HCT116 (cell line): ENCODE results near the gene HIVEP3. TPM values are rescaled to one million over a fixed set of nuclear protein-coding genes. Genes with fewer than 3 reads are reported as not detected.
A peak's percentile ranks its signal among the peaks of the same experiment; 100 is the strongest.

Experiments used
- ATAC-seq: fragments of 200-7000 bp; cut with Tn5 transposase; 2 replicates; pipeline ENCODE4 v1.9.1; 2020; ENCODE audit warnings: mild to moderate bottlenecking, moderate library complexity
- BruUV-seq: library from RNA; stranded (reverse); fragments of 400-500 nt; replicated peaks from 2 replicates; lab custom pipeline; 2021; lab: Mats Ljungman, UMichigan
- CTCF ChIA-PET: fragments of 300-600 bp; sonication (Branson Sonifier 250); formaldehyde crosslinking; loops from one replicate; lab custom pipeline; 2021; ENCODE audit warnings: antibody characterized with exemption; lab: Charles Lee
- POLR2A ChIA-PET: fragments of 300-600, 350-600 bp; sonication (Branson Sonifier 250); formaldehyde crosslinking; loops from one replicate; lab custom pipeline; 2021; ENCODE audit warnings: antibody characterized with exemption; lab: Charles Lee
- RAD21 ChIA-PET, 2 experiments: fragments of 300-600 bp; sonication (Branson Sonifier 250); formaldehyde crosslinking; loops; one replicate each; lab custom pipeline; 2023; ENCODE audit warnings: low total read pairs in 2 of 2; ENCODE audit not compliant: uncharacterized antibody in 2 of 2, unreplicated experiment in 2 of 2, low non-redundant PET in 1 of 2; lab: Charles Lee
- DNase-seq: peaks from one replicate; pipeline ENCODE4 v3.0.0-alpha.2; 2010; ENCODE audit warnings: low read depth, low spot score
- H2AFZ ChIP-seq: fragments of 200-600 bp; shearing (Covaris generic), sonication (generic); 2 replicates; pipeline ENCODE4 v1.6.1; 2017; ENCODE audit warnings: low read depth, mixed run types, mixed read lengths, antibody characterized with exemption, low read length; ENCODE audit not compliant: poor library complexity, severe bottlenecking
- H3K27ac ChIP-seq: 2 replicates; pipeline ENCODE4 v1.5.1; 2012; ENCODE audit warnings: low read depth, low read length
- H3K27me3 ChIP-seq: fragments of 200-600 bp; sonication (generic); 2 replicates; pipeline ENCODE4 v1.6.1; 2016; ENCODE audit warnings: mixed run types, low read length, mixed read lengths; ENCODE audit not compliant: insufficient read depth
- H3K36me3 ChIP-seq, 2 experiments: fragments of 200-500 bp in 1 of 2; fragments of 200-600 bp in 1 of 2; sonication (Bioruptor generic) in 1 of 2; sonication (generic) in 1 of 2; 2 replicates each; pipeline versions ENCODE4 v1.5.1 to v1.6.1; 2014 to 2016; ENCODE audit warnings: low read length in 2 of 2, inconsistent platforms in 1 of 2, mixed read lengths in 1 of 2, mixed run types in 1 of 2; ENCODE audit not compliant: insufficient read depth in 2 of 2, control insufficient read depth in 1 of 2
- H3K4me1 ChIP-seq, 2 experiments: fragments of 200-600 bp in 1 of 2; sonication (generic) in 1 of 2; 2 replicates each; pipeline versions ENCODE4 v1.5.1 to v1.6.1; 2012 to 2017; ENCODE audit warnings: low read length in 2 of 2, inconsistent platforms in 1 of 2, mild to moderate bottlenecking in 1 of 2, mixed read lengths in 1 of 2, mixed run types in 1 of 2, moderate library complexity in 1 of 2; ENCODE audit not compliant: insufficient read depth in 2 of 2, control insufficient read depth in 1 of 2
- H3K4me2 ChIP-seq: fragments of 200-600 bp; sonication (generic); 2 replicates; pipeline ENCODE4 v1.6.1; 2017; ENCODE audit warnings: mixed run types, low read length, mixed read lengths
- H3K4me3 ChIP-seq, 2 experiments: fragments of 200-600 bp in 1 of 2; sonication (generic) in 1 of 2; replicated peaks in 1 of 2; 2 replicates each; pipeline ENCODE4 v1.5.1; 2011 to 2016; ENCODE audit warnings: low read length in 2 of 2, control low read depth in 1 of 2, low read depth in 1 of 2, mild to moderate bottlenecking in 1 of 2, mixed read lengths in 1 of 2, mixed run types in 1 of 2
- H3K79me2 ChIP-seq: fragments of 200-600 bp; sonication (generic); 2 replicates; pipeline ENCODE4 v1.6.1; 2017; ENCODE audit warnings: mild to moderate bottlenecking, mixed run types, low read length, moderate library complexity, mixed read lengths; ENCODE audit not compliant: insufficient read depth
- H3K9ac ChIP-seq: fragments of 200-600 bp; sonication (generic); 2 replicates; pipeline ENCODE4 v1.6.1; 2016; ENCODE audit warnings: low read length, mixed read lengths
- H3K9me2 ChIP-seq: fragments of 200-600 bp; sonication (generic), shearing (Covaris generic); 2 replicates; pipeline ENCODE4 v1.6.1; 2017; ENCODE audit warnings: mixed run types, mild to moderate bottlenecking, moderate library complexity; ENCODE audit not compliant: insufficient read depth
- H3K9me3 ChIP-seq, 2 experiments: fragments of 200-500 bp in 1 of 2; fragments of 200-600 bp in 1 of 2; sonication (Bioruptor generic) in 1 of 2; sonication (generic) in 1 of 2; 2 replicates each; pipeline ENCODE4 v1.6.1; 2014 to 2017; ENCODE audit warnings: low read length in 2 of 2, mixed read lengths in 2 of 2, inconsistent platforms in 1 of 2, low read depth in 1 of 2, mild to moderate bottlenecking in 1 of 2, mixed run types in 1 of 2, moderate library complexity in 1 of 2; ENCODE audit not compliant: control insufficient read depth in 1 of 2, insufficient read depth in 1 of 2
- H4K20me1 ChIP-seq: fragments of 200-600 bp; sonication (generic), shearing (Covaris generic); 2 replicates; pipeline ENCODE4 v1.6.1; 2017; ENCODE audit warnings: mixed run types, mild to moderate bottlenecking, moderate library complexity; ENCODE audit not compliant: insufficient read depth
- FOSL1 ChIP-seq: IDR thresholded peaks from 2 replicates; pipeline ENCODE4 v1.6.1; 2012; ENCODE audit warnings: low read depth
- MAX ChIP-seq: IDR thresholded peaks from 2 replicates; pipeline ENCODE4 v1.6.1; 2012
- TCF7L2 ChIP-seq: IDR thresholded peaks from 2 replicates; pipeline ENCODE4 v1.7.0; 2011; ENCODE audit warnings: borderline replicate concordance, inconsistent platforms; ENCODE audit not compliant: insufficient read depth, insufficient read length; ENCODE audit errors: extremely low read depth
- YY1 ChIP-seq: IDR thresholded peaks from 2 replicates; pipeline ENCODE4 v1.6.1; 2011; ENCODE audit warnings: low read length, low read depth, moderate library complexity, mild to moderate bottlenecking; ENCODE audit not compliant: insufficient replicate concordance; ENCODE audit errors: extremely low read depth
- ZFX ChIP-seq: fragments of 450-650 bp; IDR thresholded peaks from 2 replicates; pipeline ENCODE4 v1.6.1; 2017
- intact Hi-C: fragments of 100-400 bp; cut with micrococcal nuclease; formaldehyde crosslinking; loops from 2 replicates; pipeline ENCODE4 v1.10.0; 2022
- total RNA-seq: library from RNA; stranded (reverse); gene quantifications from one replicate; pipeline ENCODE4 v1.2.1, GENCODE V29; 2021; ENCODE audit not compliant: unreplicated experiment
- TF ChIP-seq, protein P1 (sequence below): IDR thresholded peaks from 2 replicates; pipeline ENCODE4 v1.6.1; 2012
- TF ChIP-seq, protein P2 (sequence below), 3 experiments: fragments of 200-600 bp in 1 of 3; sonication (generic) in 1 of 3; IDR thresholded peaks in 2 of 3; conservative IDR thresholded peaks in 1 of 3; 2 replicates each; pipeline ENCODE4 v1.5.1; 2012 to 2017; ENCODE audit warnings: low read depth in 2 of 3, low read length in 2 of 3, antibody characterized with exemption in 1 of 3, borderline replicate concordance in 1 of 3, control low read depth in 1 of 3, mild to moderate bottlenecking in 1 of 3, mixed read lengths in 1 of 3, mixed run types in 1 of 3, moderate library complexity in 1 of 3; ENCODE audit not compliant: insufficient read depth in 1 of 3

HIVEP3 gene
- total RNA-seq, 1 experiment from 2014 or later = 7.1 TPM

GRCh38 chr1:41493117-41493536, 425.6 kb downstream of the HIVEP3 start:
- H3K9me3 ChIP-seq = no peaks in the 10 kb centered on the region
- intact Hi-C loops = loop anchor here (5.0 kb wide), 1 partner anchor 226 kb away; no protein-coding TSS in a partner anchor
- H2AFZ ChIP-seq = peak overlapping the region; percentile 40
- CTCF ChIA-PET = interaction anchor here (1.0 to 3.7 kb wide), 6 partner anchors 10 to 210 kb away, joined by 3 to 27 read pairs (median 4); partner anchors contain the start of gene EDN2
- peak overlapping the region; percentile 61 for H3K4me2 ChIP-seq
- no peaks in the 10 kb centered on the region for H3K9me2 ChIP-seq
- RAD21 ChIA-PET = no interaction called here
- H3K4me1 ChIP-seq = peaks cover 38 to 77% of the 10 kb centered on the region in 2 experiments
- H3K4me3 ChIP-seq = no peak overlapping the region
- H3K27ac ChIP-seq = peak overlapping the region; percentile 21; the same call in 1 of the 2 replicates
- ATAC-seq = peak; percentile 41
- 0 out of 2 replicates have a peak overlapping the region, but pooled peaks have one; percentile 14 for H3K9ac ChIP-seq
- DNase-seq = peak; percentile 59
- no peaks in the 10 kb centered on the region for H3K36me3 ChIP-seq
- H3K79me2 ChIP-seq = no peaks in the 10 kb centered on the region
- TF ChIP-seq ZFX = 0 out of 2 replicates have a peak, but pooled peaks have one; percentile 22
- TF ChIP-seq, protein P1, sequence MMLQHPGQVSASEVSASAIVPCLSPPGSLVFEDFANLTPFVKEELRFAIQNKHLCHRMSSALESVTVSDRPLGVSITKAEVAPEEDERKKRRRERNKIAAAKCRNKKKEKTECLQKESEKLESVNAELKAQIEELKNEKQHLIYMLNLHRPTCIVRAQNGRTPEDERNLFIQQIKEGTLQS = no peak
- TF ChIP-seq, all 23 proteins: peak for 1
- POLR2A ChIA-PET = interaction anchor here (1.3 kb wide), 1 partner anchor 9 kb away, joined by 3 read pairs; the partner anchor contains the start of gene EDN2
- no TSS peak for BruUV-seq
- Histone ChIP-seq H4K20me1 (no peaks in the 10 kb centered on the region), H3K27me3 (no peaks in the 10 kb centered on the region)

DNA sequence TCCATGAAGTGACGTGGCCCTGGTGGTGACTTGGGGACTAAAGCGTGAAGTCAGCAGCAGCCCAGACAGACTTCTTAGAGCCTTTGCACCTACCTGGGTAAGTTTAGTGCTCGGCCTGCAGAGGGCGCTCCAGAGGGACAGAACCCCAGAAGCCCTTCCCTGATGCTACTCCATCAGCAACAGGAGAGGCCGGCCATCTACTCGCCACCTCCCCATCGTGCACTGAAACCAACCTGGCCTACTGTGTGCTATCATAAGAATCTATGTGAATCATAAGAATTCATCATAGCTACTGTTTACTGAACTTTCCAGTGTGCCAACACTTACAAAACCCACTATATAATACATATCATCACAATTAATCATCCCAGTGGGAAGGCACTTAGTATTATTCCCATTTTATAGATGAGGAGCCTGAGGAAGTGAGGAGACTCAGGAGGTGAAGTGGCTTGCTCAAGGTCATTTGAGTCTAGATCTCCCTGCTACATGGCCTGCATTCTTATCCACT, 426.3 kb downstream of the HIVEP3 start:
- RAD21 ChIA-PET = no interaction called here
- Histone ChIP-seq H3K36me3 (no peaks in the 10 kb centered on the region), H3K4me1 (peaks cover 33 to 70% of the 10 kb centered on the region in 2 experiments), H4K20me1 (no peaks in the 10 kb centered on the region), H2AFZ (peak overlapping the region; percentile 40), H3K27ac (no peak overlapping the region), H3K4me3 (no peak overlapping the region), H3K9me3 (no peaks in the 10 kb centered on the region), H3K79me2 (no peaks in the 10 kb centered on the region), H3K4me2 (peak overlapping the region; percentile 61), H3K9me2 (no peaks in the 10 kb centered on the region), H3K9ac (no peak overlapping the region), H3K27me3 (no peaks in the 10 kb centered on the region)
- no TSS peak for BruUV-seq
- POLR2A ChIA-PET = interaction anchor here (1.3 kb wide), 1 partner anchor 8 kb away, joined by 3 read pairs; the partner anchor contains the start of gene EDN2
- CTCF ChIA-PET = interaction anchor here (0.7 to 3.7 kb wide), 8 partner anchors 9 to 210 kb away, joined by 3 to 27 read pairs (median 4); partner anchors contain the start of gene EDN2
- intact Hi-C loops = loop anchor here (5.0 kb wide), 1 partner anchor 225 kb away; no protein-coding TSS in a partner anchor
- peak; percentile 49 for ATAC-seq
- no peak for TF ChIP-seq MAX
- TF ChIP-seq, protein P2, sequence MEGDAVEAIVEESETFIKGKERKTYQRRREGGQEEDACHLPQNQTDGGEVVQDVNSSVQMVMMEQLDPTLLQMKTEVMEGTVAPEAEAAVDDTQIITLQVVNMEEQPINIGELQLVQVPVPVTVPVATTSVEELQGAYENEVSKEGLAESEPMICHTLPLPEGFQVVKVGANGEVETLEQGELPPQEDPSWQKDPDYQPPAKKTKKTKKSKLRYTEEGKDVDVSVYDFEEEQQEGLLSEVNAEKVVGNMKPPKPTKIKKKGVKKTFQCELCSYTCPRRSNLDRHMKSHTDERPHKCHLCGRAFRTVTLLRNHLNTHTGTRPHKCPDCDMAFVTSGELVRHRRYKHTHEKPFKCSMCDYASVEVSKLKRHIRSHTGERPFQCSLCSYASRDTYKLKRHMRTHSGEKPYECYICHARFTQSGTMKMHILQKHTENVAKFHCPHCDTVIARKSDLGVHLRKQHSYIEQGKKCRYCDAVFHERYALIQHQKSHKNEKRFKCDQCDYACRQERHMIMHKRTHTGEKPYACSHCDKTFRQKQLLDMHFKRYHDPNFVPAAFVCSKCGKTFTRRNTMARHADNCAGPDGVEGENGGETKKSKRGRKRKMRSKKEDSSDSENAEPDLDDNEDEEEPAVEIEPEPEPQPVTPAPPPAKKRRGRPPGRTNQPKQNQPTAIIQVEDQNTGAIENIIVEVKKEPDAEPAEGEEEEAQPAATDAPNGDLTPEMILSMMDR (IDR thresholded peaks at IDR 0.05 in 2 of 3, conservative IDR thresholded peaks at IDR 0.05 in 1 of 3; ENCODE audit: borderline replicate concordance in 1 of 3, insufficient read depth in 1 of 3, low read depth in 2 of 3, low read length in 2 of 3) = peak in 2 of 3 experiments; percentile 84 to 94; a peak in 4 of 6 replicates
- peak; percentile 47 for TF ChIP-seq YY1
- no peak for TF ChIP-seq FOSL1
- TF ChIP-seq TCF7L2 = no peak
- DNase-seq = no peak
